Medulla oblongata (tissue), 1 donor: ENCODE results near the gene ZNF280B.
"Not testable (repeated sequence)": the region's sequence is repeated elsewhere in the genome, so short reads cannot be mapped to it uniquely, and the experiment has no call there.

Experiments
- DNase-seq: peaks from one replicate; pipeline ENCODE4 v3.0.0-alpha.2; 2015; ENCODE audit errors: extremely low spot score

ZNF280B gene

DNA sequence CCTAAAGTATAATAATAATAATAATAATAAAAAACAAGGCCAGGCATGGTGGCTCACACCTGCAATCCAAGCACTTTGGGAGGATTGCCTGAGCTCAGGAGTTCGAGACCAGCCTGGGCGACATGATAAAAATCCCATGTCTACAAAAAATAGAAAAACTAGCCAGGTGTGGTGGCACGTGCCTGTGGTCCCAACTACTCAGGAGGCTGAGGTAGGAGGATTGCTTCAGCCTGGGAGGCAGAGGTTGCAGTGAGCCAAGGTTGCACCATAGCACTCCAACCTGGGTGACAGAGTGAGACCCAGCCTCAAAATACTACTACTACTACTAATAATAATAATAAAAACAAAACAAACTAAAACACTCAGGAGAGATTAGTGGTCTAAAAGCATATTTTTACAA, 27.1 kb upstream of the ZNF280B start:
- no peak for DNase-seq

DNA sequence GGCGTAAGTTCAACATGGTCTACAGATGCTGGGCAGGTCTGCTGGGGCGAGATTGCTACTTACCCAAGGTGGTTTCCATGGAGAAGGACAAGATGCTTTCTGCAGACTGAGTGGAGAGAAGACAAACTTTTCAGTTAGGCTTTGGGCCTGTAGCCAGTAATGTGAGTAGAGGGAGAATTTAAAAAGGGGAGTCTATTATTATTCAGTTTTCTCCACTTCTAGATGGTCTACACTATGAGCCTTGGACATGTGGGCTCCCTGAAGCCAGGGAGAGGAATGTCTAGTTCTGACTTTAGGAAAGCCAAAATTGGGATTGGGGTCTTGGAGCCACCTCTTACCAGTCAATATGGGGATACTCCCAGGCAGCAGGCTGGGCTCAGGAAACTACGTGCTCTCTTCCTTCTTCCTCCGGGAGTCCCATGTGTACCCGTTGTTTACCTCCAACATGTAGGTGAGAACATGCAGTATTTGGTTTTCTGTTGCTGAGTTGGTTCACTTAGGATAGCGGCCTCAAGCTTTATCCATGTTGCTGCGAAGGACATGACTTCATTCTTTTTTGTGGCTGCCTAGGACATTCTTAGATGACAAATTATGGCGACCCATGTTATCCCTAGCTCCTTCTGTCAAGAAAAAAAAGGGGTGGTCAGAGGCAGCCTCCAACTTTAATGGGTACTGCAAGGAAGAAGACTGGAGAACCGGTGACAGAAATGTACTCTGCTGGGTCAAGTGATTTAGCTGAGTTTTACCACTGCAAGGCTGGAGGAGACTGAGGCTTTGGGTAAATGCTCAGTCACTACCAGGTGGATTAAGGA, 26.3 kb upstream of the ZNF280B start:
- DNase-seq, result no peak

DNA sequence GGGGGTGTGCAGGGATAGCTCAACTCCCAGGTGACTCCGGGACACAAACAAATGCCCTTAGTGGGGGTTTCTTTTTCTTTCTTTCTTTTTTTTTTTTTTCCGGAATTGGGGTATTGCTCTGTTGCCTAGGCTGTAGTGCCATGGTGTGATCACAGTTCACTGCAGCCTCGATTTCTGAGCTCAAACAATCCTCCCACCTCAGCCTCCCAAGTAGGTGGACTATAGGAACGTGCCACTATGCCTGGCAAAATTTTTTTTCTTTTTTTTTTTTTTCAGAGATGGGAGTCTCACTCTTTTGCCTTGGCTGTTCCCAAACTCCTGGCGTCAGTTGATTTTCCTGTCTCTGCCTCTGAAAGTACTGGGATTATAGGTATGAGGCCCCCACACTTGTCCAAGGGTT, 25.3 kb upstream of the ZNF280B start:
- DNase-seq, result no peak

DNA sequence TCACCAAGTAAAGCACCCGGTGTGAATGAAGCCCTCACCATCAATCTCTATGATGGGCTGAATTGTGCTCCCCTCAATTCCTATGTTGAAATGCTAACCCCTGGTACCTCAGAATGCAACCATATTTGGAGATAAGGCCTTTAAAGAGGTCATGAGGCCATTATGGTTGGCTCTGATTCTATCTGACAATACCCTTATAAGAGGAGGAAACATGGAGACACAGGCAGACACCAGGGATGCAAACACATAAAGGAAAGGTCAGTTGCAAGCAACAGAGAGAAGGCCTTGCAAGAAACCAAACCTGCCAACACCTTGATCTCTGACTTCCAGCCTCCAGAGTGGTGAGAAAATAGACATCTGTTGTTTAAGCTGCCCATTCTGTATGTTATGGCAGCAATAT, 24.9 kb upstream of the ZNF280B start:
- DNase-seq, result no peak

DNA sequence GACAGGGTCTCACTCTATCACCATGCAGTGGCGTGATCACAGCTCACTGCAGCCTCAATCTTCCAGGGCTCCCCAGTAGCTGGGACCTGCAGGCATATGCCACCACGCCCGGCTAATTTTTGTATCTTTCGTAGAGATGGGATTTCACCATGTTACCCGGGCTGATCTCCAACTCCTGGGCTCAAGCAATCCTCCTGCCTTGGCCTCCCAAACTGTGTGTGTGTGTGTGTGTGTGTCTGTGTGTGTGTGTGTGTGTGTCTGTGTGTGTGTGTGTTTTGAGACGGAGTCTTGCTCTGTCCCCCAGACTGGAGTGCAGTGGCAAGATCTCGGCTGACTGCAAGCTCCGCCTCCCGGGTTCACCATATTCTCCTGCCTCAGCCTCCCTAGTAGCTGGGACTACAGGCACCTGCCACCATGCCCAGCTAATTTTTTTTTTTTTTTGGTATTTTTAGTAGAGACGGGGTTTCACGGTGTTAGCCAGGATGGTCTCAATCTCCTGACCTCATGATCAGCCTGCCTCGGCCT, 24.1 kb upstream of the ZNF280B start:
- DNase-seq, result not testable (repeated sequence)

DNA sequence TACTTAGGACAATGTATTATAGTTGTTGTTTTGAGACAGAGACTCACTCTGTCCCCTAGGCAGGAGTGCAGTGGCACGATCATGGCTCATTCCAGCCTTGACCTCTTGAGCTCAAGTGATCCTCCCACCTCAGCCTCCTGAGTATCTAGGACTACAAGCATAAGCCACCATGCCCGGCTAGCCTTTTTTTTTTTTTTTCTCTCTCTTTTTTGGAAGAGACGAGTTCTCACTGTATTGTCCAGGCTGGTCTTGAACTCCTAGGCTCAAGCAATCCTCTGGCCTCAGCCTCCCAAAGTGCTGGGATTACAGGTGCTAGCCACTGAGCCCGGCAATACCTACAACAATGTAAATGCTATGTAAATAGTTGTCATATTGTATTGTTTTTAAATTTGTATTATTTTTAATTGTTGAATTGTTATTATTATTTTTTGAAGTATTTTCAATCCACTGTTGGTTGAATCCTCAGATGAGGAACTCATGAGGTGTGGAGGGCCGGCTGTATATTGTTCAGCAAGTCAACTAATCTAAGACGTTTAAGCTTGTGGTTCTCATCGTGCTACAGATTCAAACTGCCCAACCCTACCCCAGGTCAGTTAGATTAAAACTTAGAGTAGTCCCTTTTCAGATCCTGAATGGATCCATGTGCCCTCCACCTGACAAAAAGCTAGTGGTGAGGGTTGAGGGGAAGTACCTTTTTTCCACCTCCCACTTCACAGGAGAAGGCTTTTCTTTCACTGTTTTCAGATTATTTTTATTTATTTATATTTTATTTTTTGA, 23.4 kb upstream of the ZNF280B start:
- DNase-seq, result no peak

DNA sequence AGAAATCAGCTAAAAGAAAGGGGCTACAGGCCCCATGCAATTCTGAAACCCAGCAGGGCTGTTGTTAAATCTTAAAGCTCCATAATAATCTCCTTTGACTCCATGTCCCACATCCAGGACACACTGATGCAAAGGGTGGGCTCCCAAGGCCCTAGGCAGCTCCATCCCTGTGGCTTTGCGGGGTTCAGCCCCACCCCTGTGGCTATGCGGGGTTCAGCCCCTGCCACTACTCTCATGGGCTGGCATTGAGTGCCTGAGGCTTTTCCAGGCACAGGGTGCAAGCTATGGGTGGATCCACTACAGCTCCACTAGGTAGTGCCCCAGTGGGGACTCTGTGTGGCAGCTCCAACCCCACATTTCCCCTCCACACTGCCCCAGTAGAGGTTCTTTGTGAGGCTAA, 20.2 kb upstream of the ZNF280B start:
- no peak for DNase-seq

DNA sequence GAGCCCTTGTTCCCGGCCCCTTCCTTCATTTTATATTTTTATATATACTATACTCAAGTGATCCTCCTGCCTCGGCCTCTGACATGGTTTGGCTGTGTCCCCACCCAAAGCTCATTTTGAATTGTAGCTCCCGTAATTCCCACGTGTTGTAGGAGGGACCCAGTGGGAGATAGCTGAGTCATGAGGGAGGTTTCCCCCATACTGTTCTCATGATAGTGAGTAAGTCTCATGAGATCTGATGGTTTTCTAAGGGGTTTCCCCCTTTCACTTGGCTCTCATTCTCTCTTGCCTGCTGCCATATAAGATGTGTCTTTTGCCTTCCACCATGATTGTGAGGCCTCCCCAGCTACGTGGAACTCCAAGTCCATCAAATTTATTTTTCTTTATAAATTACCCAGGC, 18.8 kb upstream of the ZNF280B start:
- DNase-seq, result no peak

DNA sequence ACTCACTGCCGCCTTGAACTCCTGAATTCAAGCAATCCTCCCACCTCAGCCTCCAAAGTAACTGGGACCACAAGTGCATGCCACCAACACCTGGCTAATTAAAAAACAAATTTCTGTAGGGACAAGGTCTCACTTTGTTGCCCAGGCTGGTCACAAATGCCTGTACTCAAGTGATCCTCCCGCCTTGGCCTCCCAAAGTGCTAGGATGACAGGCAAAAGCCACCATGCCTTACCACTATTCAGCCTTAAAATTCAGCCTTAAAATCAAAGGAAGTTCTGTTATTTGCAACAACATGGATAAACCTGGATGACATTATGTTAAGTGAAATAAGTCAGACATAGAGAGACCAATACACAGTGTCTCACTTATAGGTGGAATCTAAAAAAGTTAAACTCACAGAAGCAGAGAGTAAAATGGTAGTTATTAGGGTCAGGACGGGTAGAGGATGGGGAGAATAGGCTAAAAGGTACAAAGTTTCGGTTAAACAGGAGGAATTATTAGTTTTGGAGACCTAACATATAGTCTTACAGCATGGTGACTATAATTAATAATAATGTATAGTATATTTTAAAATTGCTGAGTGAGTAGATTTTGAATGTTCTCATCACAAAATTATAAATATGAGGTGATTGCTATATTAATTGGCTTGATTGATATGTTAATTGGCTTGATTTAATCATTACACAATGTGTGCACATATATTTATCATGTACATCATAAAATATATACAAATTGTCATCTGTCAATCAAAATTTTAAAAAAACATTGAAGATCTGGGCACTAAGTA, 17.8 kb upstream of the ZNF280B start:
- no peak for DNase-seq

DNA sequence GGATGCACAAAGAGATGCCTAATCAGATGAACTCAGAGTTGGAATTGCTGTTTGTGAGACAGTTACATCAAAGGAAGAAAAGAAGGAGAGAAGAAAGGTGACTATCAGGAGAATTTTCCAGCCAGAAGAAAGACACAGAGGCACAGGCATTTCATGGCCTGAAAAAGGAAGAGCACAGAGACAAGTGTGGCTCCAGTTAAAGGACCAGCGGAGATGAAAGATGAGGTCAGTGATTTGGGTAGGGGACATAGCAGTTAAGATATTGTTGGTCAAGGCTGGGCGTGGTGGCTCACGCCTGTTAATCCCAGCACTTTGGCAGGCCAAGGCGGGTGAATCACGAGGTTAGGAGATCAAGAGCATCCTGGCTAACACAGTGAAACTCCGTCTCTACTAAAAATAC, 15.0 kb upstream of the ZNF280B start:
- DNase-seq, result no peak

DNA sequence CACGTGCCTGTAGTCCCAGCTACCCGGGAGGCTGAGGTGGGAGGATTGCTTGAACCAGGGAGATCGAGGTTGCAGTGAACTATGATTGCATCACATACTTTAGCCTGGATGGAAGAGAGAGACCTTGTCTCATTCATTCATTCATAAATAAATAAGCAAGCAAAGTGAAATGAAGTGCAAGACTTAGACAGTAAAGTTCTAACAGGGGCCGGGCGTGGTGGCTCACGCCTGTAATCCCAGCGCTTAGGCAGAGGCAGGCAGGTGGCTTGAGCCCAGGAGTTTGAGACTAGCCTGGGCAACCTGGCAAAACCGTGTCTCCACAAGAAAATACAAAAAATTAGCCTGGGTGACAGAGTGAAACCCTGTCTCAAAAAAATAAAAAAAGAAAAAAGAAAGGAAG, 13.1 kb upstream of the ZNF280B start:
- no peak for DNase-seq

DNA sequence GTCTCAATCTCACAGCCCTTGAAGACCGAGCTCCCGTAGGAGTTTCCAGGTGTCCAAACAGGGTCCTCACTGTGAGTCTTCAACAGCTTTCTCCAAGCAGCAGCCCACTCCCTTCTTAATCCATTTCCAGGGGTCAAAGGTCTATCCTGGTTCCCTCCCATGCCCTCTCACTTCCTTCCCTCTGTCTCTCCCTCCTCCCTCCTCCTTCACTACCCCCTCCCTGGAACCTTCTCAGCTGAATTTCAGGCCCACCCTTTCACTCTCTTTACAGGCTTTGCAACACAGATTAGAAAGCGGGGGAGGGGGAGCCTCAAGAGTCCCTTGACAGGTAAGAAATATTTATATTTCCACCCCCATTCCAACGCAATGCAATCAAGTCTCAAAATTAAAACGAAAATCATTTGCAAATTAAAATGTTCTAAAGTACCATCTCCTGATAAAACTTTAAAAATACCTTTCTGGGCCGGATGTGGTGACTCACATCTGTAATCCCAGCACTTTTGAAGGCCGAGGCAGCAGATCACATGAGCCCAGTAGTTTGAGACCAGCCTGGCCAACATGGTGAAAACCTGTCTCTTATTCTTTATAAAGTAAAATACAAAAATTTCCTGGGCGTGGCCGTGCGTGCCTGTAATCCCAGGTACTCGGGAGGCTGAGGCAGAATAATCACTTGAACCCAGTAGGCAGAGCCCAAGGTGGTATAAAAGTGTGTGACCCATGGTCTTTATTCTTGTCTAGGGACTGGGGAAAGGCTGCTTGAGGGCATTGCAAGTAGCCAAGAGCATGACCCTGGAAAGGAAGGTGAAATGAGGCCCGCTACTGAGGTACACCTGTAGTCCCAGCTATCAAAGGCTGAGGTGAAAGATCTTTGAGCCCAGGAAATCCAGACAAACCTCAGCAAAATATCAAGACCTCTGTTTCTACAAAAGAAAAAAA, 12.4 kb upstream of the ZNF280B start:
- no peak for DNase-seq

DNA sequence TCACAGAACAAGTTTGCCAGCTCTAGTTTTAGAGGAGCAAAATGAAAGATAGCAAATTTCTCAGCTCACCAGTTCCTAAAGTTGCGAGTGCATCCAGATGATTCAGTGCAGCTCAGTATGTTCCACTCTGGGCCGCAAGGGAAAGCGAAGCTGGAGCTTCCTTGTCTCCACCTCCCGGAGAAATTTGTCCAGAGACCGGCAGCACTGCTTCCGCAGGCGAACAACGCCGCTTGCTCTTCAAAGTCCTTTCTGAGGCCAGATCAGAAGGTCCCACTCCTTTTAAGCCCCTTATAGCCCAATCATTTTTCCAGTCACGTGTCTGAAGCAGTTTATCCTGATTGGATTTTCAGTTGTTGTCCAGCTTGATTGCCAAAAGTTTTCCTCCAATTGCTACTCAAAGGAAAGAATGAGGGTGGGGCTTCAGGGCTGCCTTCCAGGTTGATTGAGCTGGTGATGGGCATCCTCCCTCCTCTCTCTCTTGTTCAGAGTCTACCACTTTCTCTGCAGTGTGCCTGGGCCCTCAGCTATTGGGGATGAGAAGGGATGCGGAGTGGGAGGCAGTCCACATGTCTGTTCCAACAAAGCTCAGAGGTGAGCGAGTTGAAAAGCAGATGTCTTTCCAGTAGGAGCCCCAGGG, 11.6 kb upstream of the ZNF280B start, which contains the start of gene ZNF280A:
Gene ZNF280A, minus strand, starts transcription at position 251 of the 637 bp plus-strand sequence. CDS start 4,640 bp downstream, outside the sequence.
- no peak for DNase-seq

DNA sequence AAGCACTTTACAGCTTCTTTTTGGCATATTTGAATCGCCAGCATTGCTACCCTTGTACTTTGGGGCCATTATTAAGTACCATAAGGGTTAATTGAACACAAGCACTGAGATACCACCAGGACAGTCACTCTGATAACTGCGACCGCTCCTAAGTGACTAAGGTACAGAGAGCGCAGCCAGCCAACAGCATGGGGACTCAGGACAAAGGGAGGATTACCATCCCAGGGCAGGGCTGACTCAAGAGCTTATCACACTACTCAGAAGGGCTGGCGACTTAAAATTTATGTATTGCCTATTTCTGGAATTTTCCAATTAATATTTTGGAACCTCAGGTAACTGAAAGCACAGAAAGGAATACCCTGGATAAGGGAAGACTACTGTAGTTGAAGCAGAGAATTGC, 11.0 kb upstream of the ZNF280B start:
- DNase-seq, result no peak

DNA sequence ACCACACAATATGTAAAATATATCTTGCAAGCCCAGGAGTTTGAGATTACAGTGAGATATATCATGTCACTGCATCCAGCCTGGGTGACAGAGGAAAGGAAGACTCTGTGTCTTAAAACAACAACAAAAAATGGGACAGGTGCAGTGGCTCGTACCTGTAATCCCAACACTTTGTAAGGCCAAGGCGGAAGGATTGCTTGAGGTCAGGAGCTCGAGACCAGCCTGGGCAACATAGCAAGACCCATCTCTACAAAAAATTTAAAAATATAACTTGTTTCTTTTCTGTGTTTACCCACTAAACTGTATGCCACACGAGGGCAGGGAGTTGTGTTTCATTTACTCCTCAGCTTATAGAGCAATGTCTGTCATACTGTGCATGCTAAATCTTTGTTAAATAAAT, 8.4 kb upstream of the ZNF280B start:
- no peak for DNase-seq

DNA sequence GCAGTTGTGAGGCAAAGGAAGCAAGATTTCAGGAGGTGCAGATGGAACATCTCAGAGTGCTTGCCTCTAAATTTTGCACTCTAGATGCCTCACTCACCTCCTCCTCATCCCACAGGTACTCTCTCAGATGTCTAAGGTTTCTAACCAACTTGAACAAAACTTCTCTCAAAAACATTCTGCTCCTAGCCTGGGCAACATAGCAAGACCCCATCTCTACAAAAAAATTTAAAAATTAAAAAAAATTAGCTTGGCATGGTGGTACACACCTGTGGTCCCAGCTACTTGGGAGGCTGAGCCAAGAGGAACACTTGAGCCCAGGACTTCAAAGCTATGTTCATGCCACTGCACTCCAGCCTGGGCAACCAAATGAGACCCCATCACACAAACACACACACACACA, 7.3 kb upstream of the ZNF280B start:
- DNase-seq, result no peak

DNA sequence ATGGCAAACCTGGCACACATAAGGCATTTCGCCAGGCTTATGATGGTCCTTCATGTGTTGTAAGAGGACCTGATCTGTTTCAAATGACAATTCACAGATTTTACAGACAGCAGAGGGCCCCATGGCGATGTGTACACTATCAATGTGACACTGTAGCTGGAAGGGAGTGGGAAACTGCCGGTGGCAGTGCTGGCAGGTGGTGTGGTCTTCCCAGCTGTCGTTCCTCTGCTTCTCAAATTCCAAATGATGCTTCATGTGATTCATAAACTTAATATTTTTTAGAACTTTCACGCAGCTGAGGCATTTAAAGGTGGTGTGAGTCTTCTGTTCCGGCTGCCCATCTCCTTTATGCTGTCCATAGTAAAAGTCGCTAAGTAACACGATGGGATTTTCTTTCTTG, 5.9 kb upstream of the ZNF280B start:
- not testable (repeated sequence) for DNase-seq

DNA sequence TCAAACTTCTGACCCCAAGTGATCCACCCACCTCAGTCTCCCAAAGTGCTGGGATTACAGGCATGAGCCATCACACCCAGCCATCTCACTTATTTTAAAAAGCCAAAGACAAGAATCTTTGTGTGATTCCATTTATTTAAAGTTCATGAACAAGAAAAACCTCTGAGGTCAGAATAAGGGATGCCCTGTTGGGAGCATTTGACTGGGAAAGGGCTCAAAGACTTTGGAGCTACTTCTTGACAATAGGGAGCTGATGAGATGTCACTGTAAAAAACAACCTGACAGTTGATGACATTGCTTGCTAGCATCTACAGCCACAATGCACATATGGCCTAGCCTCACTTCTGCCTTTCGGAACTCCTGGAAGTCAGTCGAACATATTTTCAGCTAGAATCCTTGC, 5.1 kb upstream of the ZNF280B start:
- DNase-seq, result no peak

DNA sequence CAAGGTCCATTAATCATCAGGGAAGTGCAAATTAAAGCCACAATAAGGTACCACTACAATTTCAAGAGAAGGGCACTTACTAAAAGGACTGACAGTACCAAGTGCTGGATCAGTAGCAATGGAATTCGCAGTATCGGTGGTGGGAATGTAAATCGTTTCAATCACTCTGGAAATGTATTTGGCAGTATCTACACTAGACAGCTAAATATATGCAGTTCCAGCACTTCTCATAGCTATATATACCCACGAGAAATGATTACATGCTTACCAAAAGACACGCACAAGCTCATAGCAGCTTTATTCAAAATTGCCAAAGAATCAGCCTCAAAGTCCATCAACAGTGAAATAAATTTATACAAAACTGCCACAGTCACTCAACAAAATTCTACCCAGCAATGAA, 4.4 kb upstream of the ZNF280B start:
- DNase-seq, result no peak

DNA sequence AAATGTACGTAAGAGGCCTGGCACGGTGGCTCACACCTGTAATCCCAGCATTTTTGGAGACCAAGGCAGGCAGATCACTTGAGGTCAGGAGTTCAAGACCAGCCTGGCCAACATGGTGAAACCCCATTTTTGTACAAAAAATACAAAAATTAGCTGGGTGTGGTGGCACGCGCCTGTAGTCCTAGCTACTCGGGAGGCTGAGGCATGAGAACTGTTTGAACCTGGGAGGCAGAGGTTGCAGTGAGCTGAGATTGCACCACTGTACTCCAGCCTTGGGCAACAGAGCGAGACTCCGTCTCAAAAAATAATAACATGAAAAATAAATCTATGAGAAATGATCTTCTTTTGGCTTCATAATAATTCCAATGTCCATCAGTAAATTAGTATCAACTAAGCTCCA, 2.3 kb upstream of the ZNF280B start:
- DNase-seq, result not testable (repeated sequence)
